Measurements from ENCODE around the gene SMIM30. TPM values are rescaled to one million over a fixed set of nuclear protein-coding genes. Genes with fewer than 3 reads are reported as not detected.

Gene SMIM30
- total RNA-seq, 1 experiment from 2014 or later = 32.3 TPM

- H3K56ac ChIP-seq (ENCODE audit: insufficient read length, low read depth, low read length) = no peak overlapping the region
- no peak overlapping the region for H3T11ph ChIP-seq (ENCODE audit: low read length)
- H2BK20ac ChIP-seq (ENCODE audit: low read depth, low read length, poor library complexity, severe bottlenecking) = no peak overlapping the region
- DNase-seq = no peak
- no peaks in the 10 kb centered on the region for H4K20me1 ChIP-seq (ENCODE audit: control insufficient read depth, insufficient read depth, insufficient read length)
- H2AK5ac ChIP-seq (ENCODE audit: insufficient read length, low read length) = no peak overlapping the region
- no CpG with 5 or more reads among the region's 1 CpG for WGBS (ENCODE audit: extremely low coverage, insufficient read length, low lambda C conversion rate)
- no peak overlapping the region for H4K91ac ChIP-seq (ENCODE audit: insufficient read length, low read depth, low read length)
- Mint-ChIP-seq H3K4me3 (no peak overlapping the region), H3K9me3 (no peaks in the 10 kb centered on the region), H3K27ac (no peak overlapping the region), H3K27me3 (ENCODE audit: low read depth) (peaks cover 9% of the 10 kb centered on the region), H3K36me3 (ENCODE audit: insufficient read depth in 1 of 3, low read depth in 3 of 3) (no peaks in the 10 kb centered on the region), H3K4me1 (no peaks in the 10 kb centered on the region)
- no peak overlapping the region for H3K18ac ChIP-seq (ENCODE audit: insufficient read length, low read depth, low read length)
- no peaks in the 10 kb centered on the region for H3K27me3 ChIP-seq (ENCODE audit: insufficient read depth, low read length)
- H2BK5ac ChIP-seq (ENCODE audit: insufficient read length, low read length) = no peak overlapping the region
- no peak overlapping the region for H2BK120ac ChIP-seq (ENCODE audit: low read depth, low read length, poor library complexity, severe bottlenecking)
- H3K27ac ChIP-seq (ENCODE audit: insufficient read length, low read depth, low read length) = no peak overlapping the region
- H2BK12ac ChIP-seq (ENCODE audit: insufficient read length, low read depth, low read length) = no peak overlapping the region
- H3K23me2 ChIP-seq (ENCODE audit: insufficient read length, low read depth, low read length, poor library complexity, severe bottlenecking) = no peaks in the 10 kb centered on the region
- H3K4me2 ChIP-seq (ENCODE audit: insufficient read depth, insufficient read length, low read length) = no peak overlapping the region
- H2BK15ac ChIP-seq (ENCODE audit: low read depth, low read length) = no peak overlapping the region
- H3K9ac ChIP-seq (ENCODE audit: extremely low read depth, insufficient read length, low read length) = no peak overlapping the region
- H3K79me1 ChIP-seq (ENCODE audit: insufficient read depth, low read depth, low read length, poor library complexity, severe bottlenecking) = no peaks in the 10 kb centered on the region
- no peak overlapping the region for H2AFZ ChIP-seq (ENCODE audit: low read length)
- H3K23ac ChIP-seq (ENCODE audit: insufficient read length, low read depth, low read length) = no peak overlapping the region
- H4K5ac ChIP-seq (ENCODE audit: insufficient read length, low read depth, low read length) = no peak overlapping the region
- H3K9me3 ChIP-seq (ENCODE audit: control insufficient read depth, low read depth, low read length) = no peaks in the 10 kb centered on the region
- no peaks in the 10 kb centered on the region for H3K4me1 ChIP-seq (ENCODE audit: insufficient read depth, low read length)
- no peak overlapping the region for H4K8ac ChIP-seq (replicated peaks; ENCODE audit: insufficient read length, low read depth, low read length)
- TF ChIP-seq CTCF (conservative IDR thresholded peaks at IDR 0.05) = no peak
- H3K4ac ChIP-seq (ENCODE audit: low read depth, low read length) = no peak overlapping the region
- H3K14ac ChIP-seq (ENCODE audit: insufficient read depth, low read length) = no peak overlapping the region
- H3K79me2 ChIP-seq (ENCODE audit: insufficient read depth, low read length) = no peaks in the 10 kb centered on the region
Observed at GRCh38 chr7:113134025-113134424, 15.7 kb upstream of the SMIM30 start.

Measured in H9 (cell line).